T-helper 1 cell (primary cell): ENCODE data around the gene MRPS14.

Experiments
- DNase-seq, 5 donors: peaks; one replicate each; pipeline ENCODE4 v3.0.0-alpha.2; 2012 to 2020

The MRPS14 gene

GRCh38 chr1:174982971-174983689 is 40.1 kb downstream of the MRPS14 start:
- DNase-seq, result peak in 3 of 5 donors; percentile 35 to 57 (median 49)

GRCh38 chr1:174976436-174977108 is 46.7 kb downstream of the MRPS14 start:
- DNase-seq, result peak in 1 of 5 donors; percentile 41

- no peak for DNase-seq
These were observed 47.5 kb downstream of the MRPS14 start for GRCh38 chr1:174975764-174976163.

DNA sequence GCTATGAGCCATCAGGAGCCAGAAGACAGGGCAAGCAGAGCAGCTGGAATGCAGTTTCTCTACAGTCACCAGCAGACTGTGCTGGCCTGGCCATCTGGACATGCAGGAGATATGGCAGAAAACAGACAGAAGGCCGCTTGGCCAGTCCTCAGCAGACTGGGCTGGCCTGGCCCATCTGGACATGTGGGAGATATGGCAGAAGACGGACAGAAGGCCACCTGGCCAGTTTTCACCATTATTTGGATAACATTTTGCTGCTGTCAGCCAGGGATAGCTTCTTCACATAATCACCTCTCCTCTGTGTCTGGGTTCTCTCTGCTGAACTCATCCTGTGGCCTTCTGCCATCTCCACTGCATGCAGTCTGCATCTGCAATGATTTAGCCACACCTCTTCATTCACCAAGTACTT is 48.5 kb downstream of the MRPS14 start:
- no peak for DNase-seq

DNA sequence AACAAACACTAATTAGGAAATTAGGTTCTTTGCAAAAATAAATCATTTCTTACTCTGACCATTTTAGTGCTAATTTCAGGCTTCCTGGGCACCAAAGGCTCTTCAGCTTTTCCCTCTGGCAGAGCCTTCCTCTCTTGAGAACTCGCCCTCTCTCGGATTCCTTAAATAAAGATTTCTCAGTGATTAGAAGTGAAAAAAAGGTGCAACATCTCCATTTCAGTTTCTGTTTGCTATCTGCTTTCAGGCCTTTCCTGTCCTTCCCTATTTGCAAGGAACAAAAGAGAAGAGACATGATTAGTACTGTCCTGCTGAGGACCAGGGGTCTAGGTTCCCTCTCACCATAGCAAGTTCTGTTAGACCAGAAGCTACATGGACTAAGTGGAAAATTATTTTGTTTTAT is 51.3 kb downstream of the MRPS14 start:
- no peak for DNase-seq

- no peak for DNase-seq
These were observed 51.8 kb downstream of the MRPS14 start for GRCh38 chr1:174971466-174971865.

GRCh38 chr1:174969977-174970376 is 53.2 kb downstream of the MRPS14 start:
- peak in 1 of 5 donors; percentile 41 for DNase-seq

- DNase-seq, result peak in 3 of 5 donors; percentile 19 to 82 (median 22)
These were observed 54.4 kb downstream of the MRPS14 start for GRCh38 chr1:174968750-174969244.

DNA sequence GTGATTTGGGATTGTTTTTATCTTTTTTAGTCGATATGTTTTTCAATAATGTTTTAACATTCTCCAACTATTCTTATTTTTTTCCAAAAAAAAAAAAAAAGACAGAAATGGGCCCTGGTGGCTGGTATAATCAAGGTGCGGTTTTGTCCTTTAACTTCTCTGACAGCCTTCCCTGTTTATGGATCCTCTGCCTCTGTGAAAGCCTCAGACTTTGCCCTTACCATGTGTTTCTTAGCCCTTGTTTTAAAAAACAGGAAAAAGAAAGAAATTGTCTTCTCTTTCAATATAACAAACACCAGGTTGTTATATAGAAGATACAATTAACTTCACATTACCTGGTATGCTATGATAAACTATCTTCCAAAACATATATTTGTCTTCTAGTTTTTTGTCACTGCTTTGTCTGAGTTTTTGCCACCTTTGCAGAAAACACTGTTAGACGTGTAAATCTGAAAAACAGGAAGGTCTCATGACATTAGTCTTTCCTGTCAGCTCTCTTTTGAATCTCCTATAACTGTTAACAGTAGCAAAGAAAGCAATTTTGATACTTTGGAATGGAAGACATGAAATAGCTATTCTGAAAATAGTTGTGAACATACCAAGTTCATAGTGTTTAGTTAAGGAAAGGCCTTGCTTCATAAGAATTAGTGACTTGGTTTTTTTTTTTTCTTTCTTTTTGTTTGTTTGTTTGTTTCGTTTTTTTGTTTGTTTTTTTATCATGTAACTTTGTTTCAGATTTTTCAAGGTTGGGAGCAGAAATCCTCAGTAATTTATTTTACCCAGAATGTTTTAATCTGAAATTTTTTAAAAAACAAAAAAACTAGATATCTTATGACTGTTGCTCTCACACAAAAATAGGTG is 55.1 kb downstream of the MRPS14 start:
- peak in 1 of 5 donors; percentile 62 for DNase-seq

GRCh38 chr1:174966008-174966572 is 57.1 kb downstream of the MRPS14 start:
- DNase-seq, result no peak

DNA sequence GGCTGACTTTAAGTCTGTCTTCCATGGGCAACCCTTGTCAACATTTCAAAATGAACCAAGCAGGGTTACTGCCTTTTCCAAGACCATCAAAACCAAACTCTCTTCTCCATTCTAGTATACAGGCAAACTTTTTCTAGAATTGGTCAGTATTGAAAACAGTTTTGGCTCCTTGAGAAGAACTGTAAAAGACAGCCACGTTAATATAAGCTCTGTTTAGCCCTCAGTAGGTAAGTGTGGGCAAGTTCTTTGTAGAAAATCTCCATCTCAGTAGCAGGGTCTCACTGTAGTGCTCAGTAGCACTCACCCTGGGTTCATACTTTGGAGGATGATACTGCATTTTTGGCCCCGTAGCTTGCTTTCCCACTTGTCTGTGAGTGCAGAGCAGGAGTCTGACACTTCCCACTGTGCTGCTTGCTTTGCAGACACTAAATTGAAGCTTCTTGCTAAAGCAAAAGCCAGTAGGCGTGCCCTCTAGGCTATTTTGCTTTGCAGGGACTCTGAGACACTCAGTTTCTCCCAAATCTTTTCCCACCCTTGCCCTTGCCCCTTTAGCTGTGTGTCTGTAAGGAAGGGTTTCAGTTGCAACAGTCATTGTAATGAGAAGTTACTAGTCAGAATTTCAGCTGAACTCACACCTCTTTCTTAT is 57.7 kb downstream of the MRPS14 start:
- peak in 1 of 5 donors; percentile 32 for DNase-seq

DNA sequence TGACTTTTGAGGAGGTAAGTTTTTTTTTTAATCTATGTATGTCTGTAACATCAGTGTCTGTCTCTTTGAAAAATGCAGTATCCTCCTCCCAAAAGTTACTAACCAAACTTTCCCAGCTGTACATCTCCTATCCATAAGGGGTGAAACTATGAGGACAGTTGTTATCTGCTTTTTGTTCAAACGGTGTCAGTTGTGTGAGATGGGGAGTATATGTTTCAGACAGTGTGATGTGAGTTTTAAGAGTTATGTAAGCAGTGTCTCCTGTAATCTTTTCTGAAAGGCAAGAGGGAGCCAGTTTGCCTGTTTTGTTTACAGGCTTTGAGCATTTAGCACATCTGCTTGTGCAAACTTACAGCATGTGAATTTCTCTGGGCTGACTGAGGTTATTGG is 58.3 kb downstream of the MRPS14 start:
- peak in 2 of 5 donors; percentile 18 to 43 for DNase-seq

- DNase-seq, result peak in 2 of 5 donors; percentile 22 to 88
These were observed 58.8 kb downstream of the MRPS14 start for GRCh38 chr1:174964261-174964971.

- no peak for DNase-seq
These were observed 59.6 kb downstream of the MRPS14 start for GRCh38 chr1:174963529-174964125.
